K562 (cell line): Measurements from ENCODE around the gene RINL. TPM values are rescaled to one million over a fixed set of nuclear protein-coding genes. Genes with fewer than 3 reads are reported as not detected.
"Not testable (repeated sequence)": the region's sequence is repeated elsewhere in the genome, so short reads cannot be mapped to it uniquely, and the experiment has no call there.

ENCODE experiments used
- ATAC-seq: fragments of 200-7000 bp; cut with Tn5 transposase; 3 replicates; pipeline ENCODE4 v1.9.1; 2020; ENCODE audit warnings: moderate library complexity
- BruUV-seq: library from RNA; stranded (reverse); fragments of 400-500 nt; replicated peaks from 2 replicates; lab custom pipeline; 2021; lab: Mats Ljungman, UMichigan
- CTCF ChIA-PET: fragments of 300-600 bp; formaldehyde crosslinking; extraction: SDS; loops from one replicate; lab custom pipeline; 2021; ENCODE audit warnings: low intra/inter-chr PET ratio; lab: Yijun Ruan, JAX
- POLR2A ChIA-PET: fragments of 300-600, 350-650 bp; sonication (Branson Sonifier 250); formaldehyde crosslinking; extraction: SDS; loops from one replicate; lab custom pipeline; 2021; ENCODE audit warnings: antibody characterized with exemption, inconsistent platforms; lab: Yijun Ruan, JAX
- DNase-seq, 4 experiments: peaks; one replicate each; pipeline versions ENCODE4 v3.0.0 to v3.0.0-alpha.2; 2011 to 2018; ENCODE audit warnings: low spot score in 3 of 4, mixed read lengths in 3 of 4; ENCODE audit errors: extremely low read depth in 1 of 4
- FAIRE-seq: peaks from 2 replicates; lab custom pipeline; 2011; peaks lifted over from hg19 to GRCh38; lab: Jason Lieb, UNC
- H2AFZ ChIP-seq: 2 replicates; pipeline ENCODE4 v1.6.0; 2011; ENCODE audit warnings: low read depth, low read length, control low read depth, inconsistent platforms
- H3K27ac ChIP-seq: fragments of 200-600 bp; 3 replicates; pipeline ENCODE4 v1.8.0; 2011; ENCODE audit warnings: low read depth, mild to moderate bottlenecking, control low read depth, inconsistent platforms, low read length, moderate library complexity, mixed read lengths; ENCODE audit errors: extremely low read depth
- H3K27me3 ChIP-seq, 2 experiments: fragments of 300-600 bp in 1 of 2; 2 replicates in 1 of 2; 3 replicates in 1 of 2; pipeline versions ENCODE4 v1.6.0 to v1.8.0; 2011; ENCODE audit warnings: inconsistent platforms in 2 of 2, low read length in 2 of 2, mild to moderate bottlenecking in 1 of 2, mixed read lengths in 1 of 2, moderate library complexity in 1 of 2; ENCODE audit not compliant: control insufficient read depth in 2 of 2, insufficient read depth in 2 of 2
- H3K36me3 ChIP-seq: fragments of 300-600 bp; 3 replicates; pipeline ENCODE4 v1.8.0; 2011; ENCODE audit warnings: mild to moderate bottlenecking, low read length, inconsistent platforms; ENCODE audit not compliant: control insufficient read depth, insufficient read depth
- H3K4me1 ChIP-seq, 2 experiments: fragments of 200-600 bp in 1 of 2; replicated peaks in 1 of 2; 2 replicates in 1 of 2; 3 replicates in 1 of 2; pipeline versions ENCODE4 v1.5.1 to v1.8.0; 2011; ENCODE audit warnings: inconsistent platforms in 2 of 2, low read length in 2 of 2, mild to moderate bottlenecking in 1 of 2, mixed read lengths in 1 of 2, moderate library complexity in 1 of 2; ENCODE audit not compliant: control insufficient read depth in 2 of 2, insufficient read depth in 2 of 2
- H3K4me2 ChIP-seq: 2 replicates; pipeline ENCODE4 v1.6.1; 2011; ENCODE audit warnings: low read length, control low read depth, inconsistent platforms, mixed read lengths; ENCODE audit not compliant: insufficient read depth
- H3K4me3 ChIP-seq: fragments of 200-600 bp; sonication (generic), shearing (Covaris generic); 2 replicates; pipeline ENCODE4 v1.5.1; 2016; ENCODE audit warnings: control low read depth, inconsistent platforms
- H3K79me2 ChIP-seq: fragments of 200-600 bp; 3 replicates; pipeline ENCODE4 v1.8.0; 2011; ENCODE audit warnings: low read length, inconsistent platforms; ENCODE audit not compliant: control insufficient read depth, insufficient read depth
- H3K9ac ChIP-seq, 2 experiments: 2 replicates each; pipeline versions ENCODE4 v1.6.0 to v1.6.1; 2011; ENCODE audit warnings: low read depth in 2 of 2, low read length in 2 of 2, control low read depth in 1 of 2, inconsistent platforms in 1 of 2, mild to moderate bottlenecking in 1 of 2, mixed read lengths in 1 of 2; ENCODE audit not compliant: insufficient read depth in 1 of 2
- H3K9me1 ChIP-seq: one replicate; pipeline ENCODE4 v1.6.0; 2011; ENCODE audit warnings: inconsistent platforms, mild to moderate bottlenecking, low read length, moderate library complexity; ENCODE audit not compliant: control insufficient read depth, insufficient read depth
- H3K9me3 ChIP-seq: replicated peaks from 2 replicates; pipeline ENCODE4 v1.5.1; 2011; ENCODE audit warnings: low read depth, low read length, inconsistent platforms; ENCODE audit not compliant: control insufficient read depth, insufficient read depth
- H4K20me1 ChIP-seq: replicated peaks from 2 replicates; pipeline ENCODE4 v1.6.1; 2011; ENCODE audit warnings: low read length, inconsistent platforms, mixed read lengths; ENCODE audit not compliant: control insufficient read depth, insufficient read depth
- ARID1B ChIP-seq: fragments of 450-650 bp; IDR thresholded peaks from 2 replicates; pipeline ENCODE4 v1.6.1; 2016; ENCODE audit warnings: antibody characterized with exemption, mild to moderate bottlenecking, inconsistent platforms
- CBFA2T2 ChIP-seq: fragments of 450-650 bp; conservative IDR thresholded peaks from 2 replicates; pipeline ENCODE4 v1.6.1; 2017; ENCODE audit warnings: mild to moderate bottlenecking
- CBFA2T3 ChIP-seq: fragments of 450-650 bp; IDR thresholded peaks from 2 replicates; pipeline ENCODE4 v1.6.1; 2017
- DPF2 ChIP-seq: fragments of 450-650 bp; IDR thresholded peaks from 2 replicates; pipeline ENCODE4 v1.6.1; 2016
- EP400 ChIP-seq: fragments of 450-650 bp; IDR thresholded peaks from 2 replicates; pipeline ENCODE4 v1.6.1; 2017; ENCODE audit warnings: antibody characterized with exemption, mild to moderate bottlenecking, moderate library complexity
- FOXK2 ChIP-seq, 2 experiments: fragments of 450-650 bp; IDR thresholded peaks in 1 of 2; conservative IDR thresholded peaks in 1 of 2; 2 replicates each; pipeline ENCODE4 v1.6.1; 2016; ENCODE audit warnings: low read depth in 2 of 2, mild to moderate bottlenecking in 1 of 2
- HDAC1 ChIP-seq, 2 experiments: fragments of 450-650 bp; IDR thresholded peaks; 2 replicates each; pipeline ENCODE4 v1.6.1; 2016 to 2017; ENCODE audit warnings: inconsistent platforms in 1 of 2, mild to moderate bottlenecking in 1 of 2, moderate library complexity in 1 of 2
- KDM1A ChIP-seq, 2 experiments: fragments of 450-650 bp; IDR thresholded peaks; 2 replicates each; pipeline ENCODE4 v1.6.1; 2016; ENCODE audit warnings: mild to moderate bottlenecking in 2 of 2
- MNT ChIP-seq, 2 experiments: fragments of 450-650 bp; conservative IDR thresholded peaks; 2 replicates each; pipeline ENCODE4 v1.6.1; 2017; ENCODE audit warnings: mild to moderate bottlenecking in 2 of 2, moderate library complexity in 2 of 2
- NCOR1 ChIP-seq: fragments of 450-650 bp; IDR thresholded peaks from 2 replicates; pipeline ENCODE4 v1.6.1; 2016; ENCODE audit warnings: mild to moderate bottlenecking, moderate library complexity
- TAL1 ChIP-seq: fragments of 450-650 bp; IDR thresholded peaks from 2 replicates; pipeline ENCODE4 v1.6.1; 2016; ENCODE audit warnings: mild to moderate bottlenecking
- TCF3 ChIP-seq: sonication (generic); formaldehyde crosslinking; IDR thresholded peaks from 2 replicates; pipeline ENCODE4 v1.4.0; 2020; ENCODE audit warnings: mild to moderate bottlenecking, missing genetic modification reagents
- TRIM24 ChIP-seq, 2 experiments: fragments of 450-650 bp; IDR thresholded peaks; 2 replicates each; pipeline ENCODE4 v1.6.1; 2016
- ZNF592 ChIP-seq: fragments of 450-650 bp; IDR thresholded peaks from 2 replicates; pipeline ENCODE4 v1.6.1; 2017; ENCODE audit warnings: antibody characterized with exemption, mild to moderate bottlenecking
- WGBS: fragments of 100-300 bp; shearing (Covaris generic); methylation state at CpG from one replicate; pipeline ENCODE4 v1.1.6; 2016; ENCODE audit warnings: low coverage, mixed read lengths; ENCODE audit not compliant: insufficient coverage; ENCODE audit errors: missing lambda C conversion rate; 5-methylcytosine and 5-hydroxymethylcytosine counted together
- in situ Hi-C: fragments of 300-500 bp; cut with MboI; formaldehyde crosslinking; loops from 4 replicates; pipeline ENCODE4 v1.15.0; 2018; ENCODE audit warnings: inconsistent platforms, mixed read lengths
- intact Hi-C: fragments of 100-400 bp; cut with micrococcal nuclease; formaldehyde crosslinking; loops from 2 replicates; pipeline ENCODE4 v1.14.2; 2022
- polyA plus RNA-seq, 8 experiments: library from polyadenylated mRNA; depleted of rRNA in 4 of 8; stranded (reverse) in 5 of 8; unstranded in 3 of 8; fragments of >200 nt; fragmentation: Nextera tagmentation in 2 of 8; fragmentation: Illumina TruSeq in 1 of 8; extraction: Ambion mirVana in 2 of 8; extraction: Trizol in 1 of 8; gene quantifications; 2 replicates each; pipeline versions ENCODE4 v1.2.1 to v1.2.3, GENCODE V29; 2011 to 2014; ENCODE audit warnings: inconsistent platforms in 1 of 8, missing spikeins in 1 of 8
- total RNA-seq, 7 experiments: library from RNA; depleted of rRNA in 6 of 7; stranded (reverse); fragments of >200 nt in 6 of 7; fragmentation: Illumina TruSeq in 2 of 7; extraction: Trizol in 2 of 7; gene quantifications; 2 replicates each; pipeline versions ENCODE4 v1.2.1 to v1.2.3, GENCODE V29; 2011 to 2021; ENCODE audit warnings: low replicate concordance in 1 of 7
- TF ChIP-seq, protein P1 (sequence below): sonication (generic); formaldehyde crosslinking; IDR thresholded peaks from 2 replicates; pipeline ENCODE4 v1.9.0; 2022; ENCODE audit warnings: mild to moderate bottlenecking, missing genetic modification reagents

RINL gene
- total and polyA plus RNA-seq, 9 of the 15 experiments (the other 6 are each of a cell fraction or from before 2014, with no cell fraction given) = 0.82 to 10.9 (median 4.9) TPM

GRCh38 chr19:38854961-38855360 is 23.1 kb downstream of the RINL start:
- H3K9me3 ChIP-seq, H2AFZ ChIP-seq, POLR2A ChIA-PET, CTCF ChIA-PET, FAIRE-seq, H3K9ac ChIP-seq, BruUV-seq, H3K36me3 ChIP-seq, H4K20me1 ChIP-seq, H3K27me3 ChIP-seq, ATAC-seq, in situ Hi-C loops, H3K4me3 ChIP-seq, H3K4me2 ChIP-seq, H3K9me1 ChIP-seq, H3K27ac ChIP-seq, intact Hi-C loops: not testable (repeated sequence)
- WGBS = 10% methylated on average over 2 of the region's 3 CpGs
- Histone ChIP-seq H3K4me1 (peaks cover 17 to 52% of the 10 kb centered on the region in 2 experiments), H3K79me2 (peaks cover 15% of the 10 kb centered on the region)
- DNase-seq = peak in 1 of 4 experiments; percentile 60
- TF ChIP-seq EP400 = peak; percentile 43; the same call in 1 of the 2 replicates
- TF ChIP-seq FOXK2 (conservative IDR thresholded peaks at IDR 0.05 in 1 of 2, IDR thresholded peaks at IDR 0.05 in 1 of 2; ENCODE audit: low read depth in 2 of 2) = peak in 1 of 2 experiments; percentile 38; a peak in 1 of 4 replicates
- TF ChIP-seq TAL1 = peak; percentile 66; the same call in 1 of the 2 replicates
- TF ChIP-seq ARID1B = peak; percentile 76
- TF ChIP-seq CBFA2T3 = peak; percentile 84
- TF ChIP-seq CBFA2T2 = peak; percentile 78
- TF ChIP-seq TCF3 (CRISPR knock-in tag) = peak; percentile 49
- peak in 1 of 2 experiments; percentile 60; a peak in 1 of 4 replicates for TF ChIP-seq HDAC1 (IDR thresholded peaks at IDR 0.05)
- peak; percentile 58 to 81; a peak in 3 of 4 replicates for TF ChIP-seq MNT (conservative IDR thresholded peaks at IDR 0.05)
- TF ChIP-seq, protein P1, sequence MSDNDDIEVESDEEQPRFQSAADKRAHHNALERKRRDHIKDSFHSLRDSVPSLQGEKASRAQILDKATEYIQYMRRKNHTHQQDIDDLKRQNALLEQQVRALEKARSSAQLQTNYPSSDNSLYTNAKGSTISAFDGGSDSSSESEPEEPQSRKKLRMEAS (CRISPR knock-in tag) = peak; percentile 67
- TF ChIP-seq NCOR1 = peak; percentile 45; the same call in 1 of the 2 replicates
- TF ChIP-seq KDM1A (IDR thresholded peaks at IDR 0.05) = peak in 1 of 2 experiments; percentile 38; a peak in 1 of 4 replicates
- TF ChIP-seq TRIM24 (IDR thresholded peaks at IDR 0.05) = peak in 1 of 2 experiments; percentile 10; a peak in 1 of 4 replicates
- TF ChIP-seq DPF2 = peak; percentile 60; the same call in 1 of the 2 replicates
- TF ChIP-seq ZNF592 = 0 out of 2 replicates have a peak, but pooled peaks have one; percentile 27
